Peyer's patch (tissue), 4 donors: ENCODE data around the gene GZF1.

ENCODE experiments used
- CTCF ChIP-seq, 6 experiments: fragments of 450-650 bp in 4 of 6; fragments of 200-600 bp in 2 of 6; sonication (generic) in 1 of 6; IDR thresholded peaks; one replicate each; pipeline ENCODE4 v1.5.1; 2017 to 2019; ENCODE audit warnings: antibody characterized with exemption in 6 of 6, mild to moderate bottlenecking in 3 of 6, moderate library complexity in 1 of 6
- POLR2A ChIP-seq, 2 donors: fragments of 450-650 bp; IDR thresholded peaks; one replicate each; pipeline ENCODE4 v1.5.1; 2017; ENCODE audit warnings: antibody characterized with exemption in 2 of 2, mild to moderate bottlenecking in 2 of 2, moderate library complexity in 2 of 2

- TF ChIP-seq CTCF (IDR thresholded peaks at IDR 0.05) (no peak), POLR2A (IDR thresholded peaks at IDR 0.05) (no peak)
Observed at GRCh38 chr20:23337312-23337711, 24.7 kb upstream of the GZF1 start.
